GM18499 (cell line): ENCODE measurements around the gene GAS7.

Source experiments
- ATAC-seq: cut with Tn5 transposase; IDR thresholded peaks from one replicate; pipeline ENCODE4 v1.9.1; 2021; ENCODE audit warnings: moderate number of reproducible peaks; ENCODE audit not compliant: insufficient read depth, unreplicated experiment

GAS7 gene

GRCh38 chr17:10198509-10199249, at the start of gene GAS7:
GAS7 (minus strand) TSS chr17:10198606.
- ATAC-seq = peak; percentile 44

GRCh38 chr17:10247810-10248209, 49.4 kb upstream of the GAS7 start:
- no peak for ATAC-seq

GRCh38 chr17:10243883-10244844, 45.8 kb upstream of the GAS7 start:
- ATAC-seq = no peak

- no peak for ATAC-seq
Measured at GRCh38 chr17:10241781-10242180, 43.4 kb upstream of the GAS7 start.

GRCh38 chr17:10238661-10239060, 40.3 kb upstream of the GAS7 start:
- ATAC-seq = no peak

GRCh38 chr17:10234033-10234432, 35.6 kb upstream of the GAS7 start:
- ATAC-seq = no peak

GRCh38 chr17:10233161-10233560, 34.8 kb upstream of the GAS7 start:
- ATAC-seq = no peak

- ATAC-seq = no peak
Measured at GRCh38 chr17:10229181-10229580, 30.8 kb upstream of the GAS7 start.

GRCh38 chr17:10226930-10227695, 28.7 kb upstream of the GAS7 start:
- ATAC-seq = no peak

- no peak for ATAC-seq
Measured at GRCh38 chr17:10224582-10225195, 26.3 kb upstream of the GAS7 start.

GRCh38 chr17:10219193-10219592, 20.8 kb upstream of the GAS7 start:
- ATAC-seq = no peak

GRCh38 chr17:10217916-10218315, 19.5 kb upstream of the GAS7 start:
- no peak for ATAC-seq

GRCh38 chr17:10216213-10216938, 18.0 kb upstream of the GAS7 start:
- ATAC-seq = no peak

GRCh38 chr17:10215286-10215685, 16.9 kb upstream of the GAS7 start:
- ATAC-seq = no peak

- ATAC-seq = no peak
Measured at GRCh38 chr17:10211666-10212065, 13.3 kb upstream of the GAS7 start.

- no peak for ATAC-seq
Measured at GRCh38 chr17:10210151-10210574, 11.8 kb upstream of the GAS7 start.

- no peak for ATAC-seq
Measured at GRCh38 chr17:10208604-10209193, 10.3 kb upstream of the GAS7 start.

GRCh38 chr17:10207153-10207552, 8.7 kb upstream of the GAS7 start:
- ATAC-seq = no peak

- no peak for ATAC-seq
Measured at GRCh38 chr17:10205549-10206185, 7.3 kb upstream of the GAS7 start.
